Activated effector memory CD4-positive, alpha-beta T cell treated with Interleukin-2 at 50 U/mL for 16 hours (primary cell): ENCODE data around the gene LSM14A.
"Not testable (repeated sequence)": the region's sequence is repeated elsewhere in the genome, so short reads cannot be mapped to it uniquely, and the experiment has no call there.

Experiments
- DNase-seq: peaks from one replicate; pipeline ENCODE4 v3.0.0-alpha.2; 2020

LSM14A gene

GRCh38 chr19:34159541-34159940 lies 12.8 kb upstream of the LSM14A start:
- not testable (repeated sequence) for DNase-seq

- not testable (repeated sequence) for DNase-seq
These were observed 10.4 kb upstream of the LSM14A start for GRCh38 chr19:34161902-34162301.

DNA sequence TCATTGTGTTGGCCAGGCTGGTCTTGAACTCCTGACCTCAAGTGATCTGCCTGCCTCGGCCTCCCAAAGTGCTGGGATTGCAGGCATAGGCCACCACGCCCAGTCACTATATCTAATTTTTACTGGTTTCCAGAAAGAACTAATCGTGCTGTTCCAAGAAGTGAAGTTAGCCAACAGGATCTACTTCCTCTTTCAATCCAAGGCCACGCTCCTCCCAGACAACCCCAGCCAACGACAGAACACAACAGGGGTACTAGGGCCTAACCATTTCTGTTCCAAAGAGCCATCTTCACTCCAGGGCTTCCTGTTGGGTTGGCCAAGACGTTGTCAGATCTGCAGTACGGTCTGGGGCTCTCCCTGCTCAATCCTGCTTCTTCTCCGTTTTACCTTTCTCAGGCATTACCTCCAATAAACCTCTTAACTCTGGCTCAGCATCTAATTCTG lies 7.0 kb upstream of the LSM14A start:
- DNase-seq, result no peak

- DNase-seq, result not testable (repeated sequence)
These were observed 2.7 kb upstream of the LSM14A start for GRCh38 chr19:34169475-34170199.

GRCh38 chr19:34171539-34171876 lies 796 bp upstream of the LSM14A start:
- no peak for DNase-seq

DNA sequence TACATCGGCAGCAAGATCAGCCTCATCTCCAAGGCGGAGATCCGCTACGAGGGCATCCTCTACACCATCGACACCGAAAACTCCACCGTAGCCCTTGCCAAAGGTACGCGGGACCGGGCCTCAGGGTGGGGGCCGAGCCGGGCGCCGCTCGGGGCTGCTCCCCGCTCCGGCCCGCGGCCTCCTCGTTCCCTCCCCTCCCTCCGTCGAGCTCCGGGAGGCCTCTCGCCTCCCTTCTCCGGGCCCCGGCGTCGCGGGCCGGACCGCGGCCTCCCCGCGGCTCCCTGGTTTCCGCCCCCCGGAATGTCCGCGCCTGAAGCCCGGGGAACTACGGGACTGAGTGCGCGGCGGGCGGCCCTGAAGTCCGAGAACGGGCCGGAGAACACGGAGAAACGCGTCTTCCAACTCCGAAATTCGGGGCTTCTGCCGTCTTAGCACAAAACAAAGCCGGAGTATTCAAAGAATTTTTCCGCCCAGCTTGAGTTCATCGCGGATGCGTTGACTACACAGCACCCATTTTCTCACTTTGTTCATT lies 423 bp downstream of the LSM14A start:
- no peak for DNase-seq

- DNase-seq, result no peak
These were observed 1.1 kb downstream of the LSM14A start for GRCh38 chr19:34173193-34173956.

DNA sequence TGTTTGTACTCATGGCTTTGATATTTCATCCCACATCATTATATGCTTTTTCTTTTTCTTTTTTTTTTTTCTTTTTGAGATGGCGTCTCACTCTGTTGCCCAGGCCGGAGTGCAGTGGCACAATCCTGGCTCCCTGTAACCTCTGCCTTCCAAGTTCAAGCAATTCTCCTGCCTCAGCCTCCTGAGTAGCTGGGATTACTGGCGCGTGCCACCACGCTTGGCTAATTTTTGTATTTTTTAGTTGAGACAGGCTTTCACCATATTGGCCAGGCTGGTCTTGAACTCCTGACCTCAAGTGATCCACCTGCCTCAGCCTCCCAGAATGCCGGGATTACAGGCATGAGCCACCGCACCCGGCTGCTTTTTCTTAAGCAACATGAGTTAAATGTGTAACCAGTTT lies 2.9 kb downstream of the LSM14A start:
- DNase-seq, result not testable (repeated sequence)

- DNase-seq, result no peak
These were observed 4.3 kb downstream of the LSM14A start for GRCh38 chr19:34176581-34176980.

- no peak for DNase-seq
These were observed 5.9 kb downstream of the LSM14A start for GRCh38 chr19:34178274-34178610.

DNA sequence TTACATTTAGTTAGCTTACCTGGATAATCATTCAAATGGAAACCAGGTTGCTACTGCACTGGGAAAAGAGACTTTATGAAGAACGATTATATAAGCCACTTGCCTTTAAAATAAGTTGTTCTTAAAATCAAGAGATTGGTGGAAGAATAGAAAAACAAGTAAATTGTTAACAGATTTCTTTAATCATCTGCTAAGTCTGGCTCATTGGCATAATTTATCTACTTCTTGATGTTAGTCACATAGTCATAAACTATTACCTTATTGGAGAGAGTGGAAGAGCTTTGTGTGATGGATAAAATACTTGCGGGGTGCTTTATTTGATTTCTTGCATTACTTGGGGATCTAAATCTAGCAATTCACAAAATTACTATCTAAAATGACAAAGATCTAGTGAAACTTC lies 6.8 kb downstream of the LSM14A start:
- no peak for DNase-seq

- DNase-seq, result no peak
These were observed 8.0 kb downstream of the LSM14A start for GRCh38 chr19:34180273-34180672.

DNA sequence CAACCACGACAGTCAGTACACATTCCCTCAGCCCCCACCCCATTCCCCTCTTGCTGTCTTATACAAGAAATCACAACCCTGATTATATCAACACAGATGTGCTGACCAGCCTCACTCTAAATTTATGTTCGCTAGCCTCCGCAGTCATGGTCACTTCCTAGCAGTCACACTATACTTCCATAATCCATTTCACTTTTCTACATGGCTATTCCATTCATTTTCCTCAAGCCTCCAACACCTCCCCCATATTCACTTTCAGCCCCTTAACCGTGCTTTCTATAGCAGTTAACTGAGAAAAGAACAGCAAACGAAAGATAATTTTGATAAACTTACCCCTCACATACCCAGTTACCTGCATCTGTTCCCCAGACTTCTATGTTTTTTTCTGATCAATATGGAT lies 8.4 kb downstream of the LSM14A start:
- no peak for DNase-seq

DNA sequence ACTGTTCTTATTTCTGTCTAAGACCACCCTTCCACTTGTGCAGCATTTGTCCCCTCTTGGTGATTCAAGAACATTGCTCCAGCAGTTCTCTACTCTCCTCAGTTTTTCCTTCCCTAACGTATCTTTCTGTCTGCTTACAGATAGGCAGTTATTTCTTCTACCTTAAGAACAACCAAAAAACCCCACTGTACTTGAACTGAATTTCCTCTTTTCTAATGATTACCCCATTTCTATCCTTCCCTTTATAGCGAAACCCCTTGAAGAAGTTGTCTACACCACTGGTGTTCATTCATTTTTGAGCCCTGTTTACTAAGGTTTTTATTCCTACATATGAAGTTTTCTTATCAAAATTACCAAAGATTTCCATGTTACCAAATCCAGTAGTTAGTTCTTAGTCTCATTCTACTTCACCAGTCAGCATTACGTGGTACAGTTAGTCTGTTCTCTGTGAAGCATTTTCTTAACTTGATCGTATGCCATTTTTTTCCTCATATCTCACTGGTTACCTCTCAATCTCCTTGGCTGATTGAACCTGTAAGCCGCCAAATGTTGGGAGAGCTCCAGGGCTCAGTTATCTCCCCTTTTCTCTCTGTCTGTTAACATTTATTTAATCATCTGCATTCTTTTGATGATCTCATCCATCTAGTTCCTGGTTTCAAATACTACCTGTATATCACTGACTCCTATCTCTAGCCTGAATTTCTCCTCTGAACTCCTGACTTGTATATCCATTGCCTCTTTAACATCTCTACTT lies 9.0 kb downstream of the LSM14A start:
- no peak for DNase-seq

GRCh38 chr19:34182125-34182524 lies 9.8 kb downstream of the LSM14A start:
- DNase-seq, result no peak

GRCh38 chr19:34184880-34185491 lies 12.7 kb downstream of the LSM14A start:
- no peak for DNase-seq

DNA sequence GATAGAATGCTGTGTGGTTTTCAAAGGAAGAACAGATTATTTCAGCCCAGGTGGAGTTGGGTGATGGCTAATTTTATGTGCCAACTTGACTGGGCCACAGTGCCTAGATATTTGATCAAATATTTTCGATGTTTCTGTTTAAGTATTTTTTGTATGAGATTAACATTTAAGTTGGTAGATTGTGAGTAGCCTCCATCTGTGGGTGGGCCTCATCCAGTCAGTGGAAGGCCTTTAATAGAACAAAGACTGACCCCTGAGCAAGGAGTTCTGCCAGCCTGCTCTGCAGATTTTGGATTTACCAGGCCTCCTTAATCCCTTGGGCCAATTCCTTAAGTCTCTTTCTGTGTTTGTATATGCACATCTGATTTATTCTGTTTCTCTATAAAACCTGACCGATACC lies 13.9 kb downstream of the LSM14A start:
- DNase-seq, result no peak

GRCh38 chr19:34187011-34187410 lies 14.7 kb downstream of the LSM14A start:
- DNase-seq, result no peak

DNA sequence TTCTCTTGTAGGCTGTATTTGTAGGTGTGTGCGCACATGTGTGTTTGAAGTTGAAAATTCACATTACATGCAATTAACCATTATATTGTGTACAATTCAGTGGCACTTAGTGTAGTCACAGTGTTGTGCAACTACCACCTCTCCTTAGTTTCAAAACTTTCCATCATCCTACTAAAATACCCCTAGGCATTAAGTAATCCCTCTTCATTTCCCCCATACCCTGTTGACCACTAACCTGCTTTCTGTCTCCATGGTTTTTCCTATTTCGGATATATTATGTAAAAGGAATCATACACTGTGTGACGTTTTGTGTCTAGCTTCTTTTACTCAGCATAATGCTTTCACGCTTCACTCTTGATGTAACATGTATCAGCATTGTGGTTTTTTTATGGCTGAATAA lies 16.1 kb downstream of the LSM14A start:
- DNase-seq, result no peak

DNA sequence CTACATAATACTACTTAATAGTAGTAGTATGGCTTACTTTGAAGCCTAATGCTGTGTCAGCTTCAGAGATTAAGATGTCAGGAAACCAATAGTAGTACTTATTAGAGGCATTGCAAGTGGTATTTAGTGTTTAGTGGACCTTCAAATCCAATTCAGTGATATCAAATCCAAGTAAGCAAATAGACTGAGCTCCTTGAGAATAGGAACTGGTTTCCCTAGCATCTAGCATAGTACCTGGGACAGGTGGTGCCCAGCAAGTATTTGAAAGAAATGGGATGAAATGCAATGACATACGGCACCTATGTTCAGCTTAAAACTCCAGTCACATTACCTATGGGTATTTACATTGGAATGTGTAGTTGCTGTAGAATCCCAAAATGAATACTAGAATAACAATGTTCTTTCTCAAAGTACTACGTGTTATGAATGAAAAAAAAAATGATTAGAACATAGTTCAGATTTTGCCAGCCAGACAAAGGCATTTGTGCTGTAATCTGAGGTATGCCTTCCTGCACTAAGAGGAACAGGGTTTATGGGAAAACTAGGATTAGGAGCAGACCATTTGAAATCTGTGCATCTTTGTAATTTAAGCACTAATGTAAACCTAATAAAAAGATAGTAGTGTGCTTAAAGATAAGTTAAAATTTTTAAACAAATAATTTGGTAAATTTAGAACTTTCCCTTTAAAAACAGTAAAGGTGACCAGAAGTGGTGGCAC lies 17.1 kb downstream of the LSM14A start:
- no peak for DNase-seq

DNA sequence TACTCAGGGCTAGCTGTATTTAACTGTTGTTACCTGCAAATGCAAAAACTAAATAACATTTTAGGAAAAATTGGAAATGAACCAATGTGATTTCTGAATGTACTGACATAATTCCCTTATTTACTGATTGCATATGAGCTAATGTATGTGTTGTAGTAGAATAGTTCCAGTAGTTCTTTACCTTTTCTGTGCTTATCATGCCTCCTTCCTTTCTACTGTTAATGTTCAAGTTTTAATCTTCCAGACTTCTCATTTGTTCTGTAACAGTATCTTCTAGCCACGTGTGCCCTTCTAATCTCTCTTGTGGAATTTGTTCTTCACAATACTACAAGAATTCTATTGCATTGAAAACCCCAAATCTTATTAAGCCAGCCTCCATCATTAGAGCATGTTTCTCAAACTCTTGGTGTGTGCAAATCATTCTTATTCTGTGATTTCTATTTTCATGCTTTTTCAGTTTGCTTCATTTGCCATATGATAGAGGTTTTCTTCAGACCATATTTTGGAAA lies 17.7 kb downstream of the LSM14A start:
- no peak for DNase-seq

DNA sequence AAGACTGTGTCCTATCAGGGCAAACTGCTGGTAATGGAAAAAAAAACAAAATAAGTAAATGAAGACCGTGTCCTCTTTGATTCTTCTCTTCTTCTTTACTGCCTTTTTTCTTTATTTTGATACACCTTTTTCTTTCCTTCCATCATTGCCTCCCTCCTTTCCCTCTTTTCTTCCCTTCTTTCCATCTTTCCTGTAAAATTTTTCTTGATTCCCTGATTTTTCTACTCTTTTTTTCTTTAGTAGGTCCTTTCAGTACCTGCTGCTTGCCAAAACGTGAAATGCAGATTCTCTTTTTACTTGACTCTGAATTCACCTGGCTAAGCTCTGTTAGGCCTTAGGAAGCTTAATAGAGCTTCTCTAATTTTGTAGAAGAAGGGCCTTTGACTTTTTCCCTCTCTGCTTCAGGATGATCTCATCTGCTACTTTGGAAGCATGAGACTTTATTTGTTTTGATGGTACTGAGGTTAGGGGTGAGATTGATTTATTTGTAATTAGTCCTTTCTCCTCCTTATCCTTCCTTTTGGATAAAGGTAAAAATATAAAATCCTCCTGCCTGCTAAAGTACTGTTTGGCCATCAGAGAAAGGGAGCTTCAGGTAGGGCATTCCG lies 19.2 kb downstream of the LSM14A start:
- DNase-seq, result no peak
